Kidney (tissue), 14 donors: ENCODE data around the gene CDO1. TPM values are rescaled to one million over a fixed set of nuclear protein-coding genes. Genes with fewer than 3 reads are reported as not detected.
A peak's percentile ranks its signal among the peaks of the same experiment; 100 is the strongest.

Experiments used
- DNase-seq, 5 donors: peaks; one replicate each; pipeline ENCODE4 v3.0.0-alpha.2; 2013 to 2020
- FAIRE-seq: peaks from 2 replicates; lab custom pipeline; 2012; peaks lifted over from hg19 to GRCh38; lab: Jason Lieb, UNC
- H3K27ac ChIP-seq, 2 donors: one replicate each; pipeline ENCODE4 v1.7.0; 2013; ENCODE audit warnings: low read depth in 2 of 2, low read length in 2 of 2, inconsistent platforms in 1 of 2
- H3K27me3 ChIP-seq: one replicate; pipeline ENCODE4 v1.7.1; 2013; ENCODE audit warnings: low read length, inconsistent platforms; ENCODE audit not compliant: control insufficient read depth, insufficient read depth
- H3K36me3 ChIP-seq, 3 donors: one replicate each; pipeline versions ENCODE4 v1.7.0 to v1.7.1; 2013; ENCODE audit warnings: low read length in 3 of 3, control low read depth in 1 of 3, inconsistent platforms in 1 of 3; ENCODE audit not compliant: insufficient read depth in 3 of 3, control insufficient read depth in 2 of 3
- H3K4me1 ChIP-seq, 3 donors: one replicate each; pipeline versions ENCODE4 v1.7.0 to v1.7.1; 2013; ENCODE audit warnings: low read length in 3 of 3, inconsistent platforms in 1 of 3, low read depth in 1 of 3; ENCODE audit not compliant: control insufficient read depth in 2 of 3, insufficient read depth in 2 of 3
- H3K4me3 ChIP-seq, 3 donors: one replicate each; pipeline versions ENCODE4 v1.7.0 to v1.8.1; 2013; ENCODE audit warnings: low read length in 3 of 3, control low read depth in 1 of 3, inconsistent platforms in 1 of 3
- H3K9ac ChIP-seq, 3 donors: one replicate each; pipeline versions ENCODE4 v1.7.0 to v1.7.1; 2013; ENCODE audit warnings: low read length in 3 of 3, control low read depth in 1 of 3, inconsistent platforms in 1 of 3
- H3K9me3 ChIP-seq, 3 donors: one replicate each; pipeline versions ENCODE4 v1.7.0 to v1.7.1; 2013; ENCODE audit warnings: low read length in 3 of 3, control low read depth in 1 of 3, inconsistent platforms in 1 of 3; ENCODE audit not compliant: control insufficient read depth in 2 of 3, insufficient read depth in 1 of 3
- intact Hi-C: fragments of 100-400 bp; cut with DNase I; formaldehyde crosslinking; loops from one replicate; pipeline ENCODE4 v1.11.1; 2022
- polyA plus RNA-seq: library from polyadenylated mRNA; stranded (reverse); fragments of 350-450 nt; fragmentation: Illumina TruSeq; extraction: RNeasy Lipid Tissue Mini Kit (QIAGEN cat#74804); gene quantifications from one replicate; pipeline ENCODE4 v1.2.3, GENCODE V29; 2014; ENCODE audit warnings: low read depth, low replicate concordance; ENCODE audit not compliant: insufficient read depth
- total RNA-seq: library from RNA; stranded (reverse); fragmentation: NEBNext Ultra II Directional; extraction: Animal tissue kit (Norgen Biotek cat#: 25700); gene quantifications from one replicate; pipeline ENCODE4 v1.2.1, GENCODE V29; 2021
- TF ChIP-seq, protein P1 (sequence below): IDR thresholded peaks from 3 replicates; pipeline ENCODE4 v1.5.1; 2012; ENCODE audit warnings: mild to moderate bottlenecking, moderate library complexity, borderline replicate concordance; ENCODE audit not compliant: insufficient read depth; ENCODE audit errors: extremely low read depth
- donor health status: control.
- donor health status: control.
- donor health status: control.
- donor health status: control.
- donor health status: control.
- donor health status: DM: yes; HTN: yes; CAD: no.
- donor health status: Normal renal cell carcinoma (clear cell type).

The CDO1 gene
- total and polyA plus RNA-seq, 2 donors from 2014 or later: 1.7 to 3.0 TPM

DNA sequence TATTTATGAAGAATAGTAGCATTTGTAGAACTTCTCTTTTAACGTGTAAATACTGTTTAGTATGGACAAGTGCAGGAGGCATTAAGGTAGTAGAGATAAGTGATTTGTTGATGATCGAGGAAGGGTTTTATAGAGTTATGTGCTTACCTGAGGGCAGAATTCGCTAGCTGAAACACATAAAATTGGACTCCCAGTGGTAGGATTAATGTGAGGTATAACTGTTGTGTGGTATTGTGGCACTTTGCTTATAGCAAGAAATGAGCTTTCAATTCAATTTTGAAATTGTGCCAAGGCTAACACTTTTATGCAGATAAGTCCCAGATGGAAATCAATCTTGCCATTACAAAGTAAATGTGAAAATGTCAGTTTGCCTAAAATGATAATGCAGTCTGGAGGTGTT is 26.5 kb upstream of the CDO1 start:
- peaks cover 0 to 19% (median 15%) of the 10 kb centered on the region in 3 donors for H3K4me1 ChIP-seq
- FAIRE-seq (no peak), DNase-seq (no peak)
- TF ChIP-seq, protein P1, sequence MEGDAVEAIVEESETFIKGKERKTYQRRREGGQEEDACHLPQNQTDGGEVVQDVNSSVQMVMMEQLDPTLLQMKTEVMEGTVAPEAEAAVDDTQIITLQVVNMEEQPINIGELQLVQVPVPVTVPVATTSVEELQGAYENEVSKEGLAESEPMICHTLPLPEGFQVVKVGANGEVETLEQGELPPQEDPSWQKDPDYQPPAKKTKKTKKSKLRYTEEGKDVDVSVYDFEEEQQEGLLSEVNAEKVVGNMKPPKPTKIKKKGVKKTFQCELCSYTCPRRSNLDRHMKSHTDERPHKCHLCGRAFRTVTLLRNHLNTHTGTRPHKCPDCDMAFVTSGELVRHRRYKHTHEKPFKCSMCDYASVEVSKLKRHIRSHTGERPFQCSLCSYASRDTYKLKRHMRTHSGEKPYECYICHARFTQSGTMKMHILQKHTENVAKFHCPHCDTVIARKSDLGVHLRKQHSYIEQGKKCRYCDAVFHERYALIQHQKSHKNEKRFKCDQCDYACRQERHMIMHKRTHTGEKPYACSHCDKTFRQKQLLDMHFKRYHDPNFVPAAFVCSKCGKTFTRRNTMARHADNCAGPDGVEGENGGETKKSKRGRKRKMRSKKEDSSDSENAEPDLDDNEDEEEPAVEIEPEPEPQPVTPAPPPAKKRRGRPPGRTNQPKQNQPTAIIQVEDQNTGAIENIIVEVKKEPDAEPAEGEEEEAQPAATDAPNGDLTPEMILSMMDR: no peak
- intact Hi-C loops: no loop called here
- peaks cover 0 to 2% (median 0%) of the 10 kb centered on the region in 3 donors for H3K36me3 ChIP-seq
- H3K27me3 ChIP-seq: no peaks in the 10 kb centered on the region
- H3K9me3 ChIP-seq: no peaks in the 10 kb centered on the region
- no peak overlapping the region for H3K27ac ChIP-seq
- peak overlapping the region; percentile 71 to 96 (median 93) for H3K4me3 ChIP-seq
- peak overlapping the region; percentile 12 to 92 (median 44) for H3K9ac ChIP-seq

DNA sequence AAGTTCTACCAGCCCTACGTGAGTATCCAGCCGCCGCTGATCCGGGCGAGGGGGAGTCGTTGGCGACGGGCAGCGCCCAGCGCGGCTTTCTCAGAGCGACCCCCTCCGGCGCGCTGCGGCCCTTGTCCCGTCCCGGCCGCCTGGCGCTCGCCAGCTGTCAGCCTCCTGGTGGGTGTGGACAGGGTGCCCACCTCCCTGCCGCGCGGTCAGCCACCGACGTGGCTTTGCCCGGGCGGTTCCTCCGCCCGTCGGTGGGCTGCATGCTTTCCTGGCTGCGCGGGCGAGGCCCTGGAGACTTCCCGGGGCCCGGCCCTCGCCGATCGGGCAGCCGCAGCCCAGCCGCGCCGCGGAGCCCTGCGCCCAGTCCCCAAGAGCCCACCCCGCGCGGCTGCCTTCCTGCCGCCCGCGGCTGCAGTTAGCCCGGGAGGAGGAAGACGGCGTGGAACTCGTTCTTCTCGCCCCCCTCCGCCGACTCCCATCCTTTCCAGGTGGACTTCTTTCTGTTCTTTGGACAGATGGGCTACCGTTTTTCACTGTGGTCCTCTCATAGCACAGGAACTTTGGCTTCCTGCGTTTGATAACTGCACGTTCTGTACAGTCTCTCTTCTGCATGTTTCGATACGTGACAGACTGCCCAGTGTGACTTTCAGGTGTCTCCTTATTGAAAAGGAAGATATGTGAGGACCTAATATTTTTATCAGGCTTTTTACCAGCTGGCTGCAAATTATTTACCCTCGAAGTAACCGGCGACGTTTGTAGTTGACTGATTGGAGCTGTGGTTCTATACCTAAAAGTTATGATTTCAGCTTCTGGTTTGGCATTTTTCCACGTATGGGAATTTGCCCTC is 25.9 kb upstream of the CDO1 start:
- TF ChIP-seq, protein P1: peak; percentile 4
- Histone ChIP-seq H3K27me3 (no peaks in the 10 kb centered on the region), H3K9me3 (no peaks in the 10 kb centered on the region), H3K4me1 (peaks cover 0 to 19% (median 15%) of the 10 kb centered on the region in 3 donors), H3K27ac (peak overlapping the region; percentile 95 to 98), H3K4me3 (peak overlapping the region; percentile 71 to 96 (median 93)), H3K9ac (peak overlapping the region; percentile 44 to 93 (median 92)), H3K36me3 (peaks cover 0 to 2% (median 2%) of the 10 kb centered on the region in 3 donors)
- FAIRE-seq (no peak), DNase-seq (peak in 4 of 5 donors; percentile 85 to 93 (median 92))
- intact Hi-C loops: no loop called here

DNA sequence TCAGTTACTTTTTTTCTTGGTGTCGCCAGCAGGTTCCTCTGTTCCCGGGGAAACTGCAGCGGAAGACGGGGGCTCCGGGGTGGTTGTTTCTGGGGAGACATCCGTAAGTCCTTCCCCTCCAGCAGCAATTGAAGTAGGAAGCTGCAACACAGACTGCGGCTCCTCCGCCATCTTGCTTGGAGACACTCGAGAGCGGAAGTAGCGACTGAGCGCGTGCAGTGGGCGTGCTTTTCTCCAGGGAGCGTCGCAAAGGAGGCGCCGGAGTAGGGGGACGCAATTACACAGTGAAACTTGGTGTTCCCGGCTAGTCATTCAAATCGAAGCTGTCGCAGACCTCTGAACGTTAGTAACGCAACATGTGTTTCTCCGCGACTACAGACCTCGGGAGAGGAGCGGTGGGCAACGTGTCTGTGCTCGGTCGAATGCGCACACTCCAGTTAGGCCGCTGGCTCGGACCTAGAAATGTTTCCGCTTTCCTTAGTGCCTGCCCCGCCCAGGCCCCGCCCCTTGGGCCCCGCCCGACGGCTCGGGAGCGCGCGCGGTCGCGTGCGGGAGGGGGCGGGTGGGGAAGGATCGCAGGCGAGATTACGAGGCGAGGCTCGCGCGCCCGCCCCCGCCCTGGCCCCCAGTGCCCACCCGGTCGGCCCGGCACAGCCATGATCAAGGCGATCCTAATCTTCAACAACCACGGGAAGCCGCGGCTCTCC is 25.1 kb upstream of the CDO1 start, which contains the start of the genes AP3S1 and ATG12:
AP3S1 (plus strand) TSS at position 554 of the 707 bp plus-strand sequence; CDS start at position 657, 103 bp downstream.
ATG12 (minus strand) TSS at position 184 of the 707 bp plus-strand sequence; CDS start at position 171, 13 bp downstream.
- Histone ChIP-seq H3K27me3 (no peaks in the 10 kb centered on the region), H3K4me3 (peak within 1 kb of the TSS; percentile 92 to 96 (median 93)), H3K9ac (peak within 1 kb of the TSS; percentile 82 to 93 (median 92)), H3K4me1 (peaks cover 0 to 19% (median 15%) of the 10 kb centered on the region in 3 donors), H3K27ac (peak within 1 kb of the TSS; percentile 95 to 98), H3K36me3 (peaks cover 3 to 7% (median 4%) of the 10 kb centered on the region in 3 donors), H3K9me3 (no peaks in the 10 kb centered on the region)
- DNase-seq (peak; percentile 94 to 98 (median 97)), FAIRE-seq (no peak)
- TF ChIP-seq, protein P1: no peak
- intact Hi-C loops: no loop called here
